ENCODE data around the gene GOLGA8N. TPM values are rescaled to one million over a fixed set of nuclear protein-coding genes. Genes with fewer than 3 reads are reported as not detected.

Gene GOLGA8N
- total and polyA plus RNA-seq, 2 of the 8 experiments (the other 6 are each of a cell fraction or from before 2014, with no cell fraction given), result 0.54 to 0.99 TPM

DNA sequence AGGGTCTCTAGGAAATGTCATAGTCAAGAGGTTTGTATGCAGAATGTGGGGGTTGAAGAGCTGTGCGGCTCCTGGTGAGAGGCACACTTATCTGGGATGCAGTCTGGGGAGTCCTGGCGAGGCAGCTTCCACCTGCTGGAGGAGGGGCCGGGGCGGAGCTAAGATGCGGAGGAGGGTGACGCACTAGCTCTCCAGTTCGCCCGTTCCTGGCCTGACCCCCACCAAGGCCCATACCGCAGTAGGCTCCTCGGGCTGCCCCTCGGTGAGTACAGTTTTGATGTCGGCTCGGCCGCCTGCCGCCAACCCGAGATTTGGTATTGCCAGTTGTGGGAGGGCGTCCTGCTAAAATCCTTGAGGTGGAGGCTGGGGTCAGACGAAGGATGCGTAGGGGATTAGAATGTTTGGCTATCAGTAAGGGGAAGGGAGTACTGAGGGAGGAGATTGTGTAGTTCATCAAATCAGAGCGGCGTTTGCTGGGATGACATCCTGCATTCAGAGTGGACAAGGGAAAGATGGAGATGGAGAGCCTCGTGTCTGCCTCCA, 48.3 kb downstream of the GOLGA8N start, which contains the start of gene SCG5:
Gene SCG5 (plus strand): TSS at position 194 of the 543 bp plus-strand sequence. CDS start 1,883 bp downstream, outside the sequence.
- Histone ChIP-seq H3K36me3 (ENCODE audit: control insufficient read depth in 2 of 4, insufficient read depth in 4 of 4, low read length in 3 of 4) (peaks cover 0 to 37% (median 13%) of the 10 kb centered on the region in 4 experiments; a peak in 6 of 8 replicates), H3K18ac (ENCODE audit: extremely low read depth, low read length) (peak within 1 kb of the TSS; percentile 75), H3K27me3 (replicated peaks in 1 of 4; ENCODE audit: control insufficient read depth in 3 of 4, extremely low read depth in 1 of 4, insufficient read depth in 3 of 4, low read length in 3 of 4) (no peaks in the 10 kb centered on the region), H2BK15ac (ENCODE audit: low read length) (no peak within 1 kb of the TSS), H4K20me1 (replicated peaks in 1 of 2; ENCODE audit: control insufficient read depth in 1 of 2, insufficient read depth in 2 of 2, low read length in 2 of 2) (no peaks in the 10 kb centered on the region), H2AK5ac (ENCODE audit: low read depth, low read length) (no peak within 1 kb of the TSS), H3K9ac (replicated peaks in 1 of 4; ENCODE audit: extremely low read depth in 1 of 4, low read depth in 3 of 4, low read length in 3 of 4) (peak within 1 kb of the TSS in 3 of 4 experiments; percentile 72 to 85 (median 80); a peak in 6 of 7 replicates), H4K5ac (ENCODE audit: insufficient read length, low read depth, low read length) (peak within 1 kb of the TSS; percentile 27), H3K9me3 (ENCODE audit: insufficient read depth in 2 of 2, low read depth in 1 of 2, low read length in 1 of 2) (no peaks in the 10 kb centered on the region), H3K79me1 (ENCODE audit: low read depth, low read length) (no peaks in the 10 kb centered on the region), H3K4me2 (ENCODE audit: insufficient read depth in 1 of 2, low read depth in 2 of 2, low read length in 2 of 2) (peak within 1 kb of the TSS; percentile 76 to 86), H2BK12ac (ENCODE audit: low read depth, low read length) (no peak within 1 kb of the TSS), H4K8ac (ENCODE audit: extremely low read depth, insufficient read depth, low read length) (peak within 1 kb of the TSS; percentile 66; the same call in 1 of the 2 replicates), H3K56ac (replicated peaks; ENCODE audit: insufficient read length, low read depth, low read length) (peak within 1 kb of the TSS; percentile 3), H3K4me3 (ENCODE audit: extremely low read depth in 1 of 4, insufficient read depth in 2 of 4, low read depth in 3 of 4, low read length in 4 of 4) (peak within 1 kb of the TSS; percentile 59 to 76 (median 61); a peak in 7 of 8 replicates), H3K4me1 (replicated peaks in 1 of 4; ENCODE audit: control insufficient read depth in 3 of 4, insufficient read depth in 4 of 4, low read length in 3 of 4) (peaks cover 0 to 11% (median 8%) of the 10 kb centered on the region in 4 experiments; a peak in 4 of 7 replicates), H2BK20ac (ENCODE audit: low read length) (no peak within 1 kb of the TSS), H3K23me2 (ENCODE audit: low read depth, low read length) (peaks cover 3% of the 10 kb centered on the region), H2BK5ac (ENCODE audit: low read depth, low read length) (peak within 1 kb of the TSS; percentile 81; the same call in 1 of the 2 replicates), H3K14ac (ENCODE audit: insufficient read length) (no peak within 1 kb of the TSS), H2BK120ac (replicated peaks; ENCODE audit: low read depth, low read length) (no peak within 1 kb of the TSS), H3K79me2 (ENCODE audit: control insufficient read depth in 1 of 2, insufficient read depth in 2 of 2, low read length in 2 of 2) (no peaks in the 10 kb centered on the region), H3K4ac (replicated peaks; ENCODE audit: insufficient read length, low read depth, low read length) (no peak within 1 kb of the TSS), H3K27ac (ENCODE audit: low read depth, low read length) (peak within 1 kb of the TSS; percentile 81), H4K91ac (replicated peaks; ENCODE audit: insufficient read length, low read length) (peak within 1 kb of the TSS; percentile 34), H3K23ac (ENCODE audit: insufficient read length) (no peak within 1 kb of the TSS), H2AFZ (ENCODE audit: low read length) (peak within 1 kb of the TSS; percentile 74)
- ChIA-PET CTCF (ENCODE audit: partially characterized antibody) (interaction anchor here (0.6 to 1.8 kb wide), 3 partner anchors 8 to 352 kb away, joined by 3 to 7 read pairs (median 5); no protein-coding TSS in a partner anchor), POLR2A (ENCODE audit: partially characterized antibody) (interaction anchor here (0.6 to 2.0 kb wide), 6 partner anchors 9 to 142 kb away, joined by 3 to 14 read pairs (median 4); no protein-coding TSS in a partner anchor)
- DNase-seq (ENCODE audit: low read depth in 1 of 2, low spot score in 2 of 2) (peak; percentile 67 to 85), FAIRE-seq (peak; percentile 74)
- 6% methylated on average over 22 of the region's 22 CpGs; no CpG with 5 or more reads in 1 of the 2 experiments for WGBS, 2 experiments (ENCODE audit: extremely low coverage in 1 of 2, insufficient coverage in 1 of 2, insufficient read length in 1 of 2, insufficient replicate concordance in 2 of 2, low coverage in 1 of 2, low lambda C conversion rate in 2 of 2, missing lambda C conversion rate in 1 of 2)
- TF ChIP-seq JUND (IDR thresholded peaks at IDR 0.05; ENCODE audit: low read length) (peak; percentile 9; the same call in 1 of the 2 replicates), NANOG (IDR thresholded peaks at IDR 0.05; ENCODE audit: insufficient read depth, low read depth, low read length, poor library complexity, severe bottlenecking) (no peak), KDM1A (IDR thresholded peaks at IDR 0.05; ENCODE audit: borderline replicate concordance, low read length) (no peak), SIRT6 (IDR thresholded peaks at IDR 0.05; ENCODE audit: low read length) (no peak), USF2 (IDR thresholded peaks at IDR 0.05; ENCODE audit: low read length) (no peak), POLR2A (IDR thresholded peaks at IDR 0.05; ENCODE audit: control extremely low read depth in 1 of 2, low read depth in 2 of 2, low read length in 2 of 2) (peak; percentile 85 to 96), ATF3 (IDR thresholded peaks at IDR 0.05; ENCODE audit: insufficient read depth, low read depth, low read length) (no peak), TCF12 (IDR thresholded peaks at IDR 0.05; ENCODE audit: low read depth, low read length) (peak; percentile 89), SP1 (IDR thresholded peaks at IDR 0.05; ENCODE audit: low read depth, low read length) (0 out of 2 replicates have a peak, but pooled peaks have one; percentile 31), GTF2F1 (IDR thresholded peaks at IDR 0.05; ENCODE audit: borderline replicate concordance, low read depth, low read length) (no peak; the same call in 1 of the 2 replicates), SIX5 (IDR thresholded peaks at IDR 0.05; ENCODE audit: low read depth, low read length) (no peak)

All from H1 (cell line).